Gastroesophageal sphincter (tissue), 4 donors: ENCODE measurements around the gene UCN. TPM values are rescaled to one million over a fixed set of nuclear protein-coding genes. Genes with fewer than 3 reads are reported as not detected.

Source experiments
- ATAC-seq: fragments of 150-250 bp; one replicate; pipeline ENCODE4 v1.9.1; 2016; ENCODE audit warnings: mild to moderate bottlenecking, moderate library complexity
- H3K27ac ChIP-seq, 4 donors: fragments of 200-600 bp; sonication (generic) in 3 of 4; 1 replicate in 3 of 4; 2 replicates in 1 of 4; pipeline ENCODE4 v1.5.1; 2016 to 2019
- H3K27me3 ChIP-seq: fragments of 200-600 bp; sonication (generic); one replicate; pipeline ENCODE4 v1.5.1; 2019
- H3K36me3 ChIP-seq, 2 donors: fragments of 200-600 bp; sonication (generic); one replicate each; pipeline ENCODE4 v1.5.1; 2019; ENCODE audit warnings: control low read depth in 1 of 2
- H3K4me1 ChIP-seq, 3 donors: fragments of 200-600 bp; sonication (generic); 1 replicate in 2 of 3; 2 replicates in 1 of 3; pipeline ENCODE4 v1.5.1; 2016 to 2019; ENCODE audit warnings: control low read depth in 2 of 3
- H3K4me3 ChIP-seq, 2 donors: fragments of 200-600 bp; sonication (generic); one replicate each; pipeline ENCODE4 v1.5.1; 2019; ENCODE audit warnings: mild to moderate bottlenecking in 1 of 2, moderate library complexity in 1 of 2
- H3K9me3 ChIP-seq, 3 donors: fragments of 200-600 bp; sonication (generic); one replicate each; pipeline ENCODE4 v1.5.1; 2017 to 2019; ENCODE audit warnings: control low read depth in 2 of 3
- EP300 ChIP-seq: sonication (generic); formaldehyde crosslinking; IDR thresholded peaks from one replicate; pipeline ENCODE4 v1.6.1; 2017; ENCODE audit warnings: antibody characterized with exemption, mild to moderate bottlenecking
- POLR2A ChIP-seq, 2 donors: fragments of 450-650 bp; IDR thresholded peaks; one replicate each; pipeline ENCODE4 v1.6.1; 2017; ENCODE audit warnings: antibody characterized with exemption in 2 of 2, mild to moderate bottlenecking in 2 of 2, moderate library complexity in 1 of 2
- POLR2AphosphoS5 ChIP-seq: sonication (generic); formaldehyde crosslinking; IDR thresholded peaks from one replicate; pipeline ENCODE4 v1.6.1; 2017; ENCODE audit warnings: antibody characterized with exemption
- WGBS, 2 donors: methylation state at CpG; one replicate each; pipeline ENCODE4 v1.1.5; 2018; ENCODE audit warnings: low coverage in 1 of 2; 5-methylcytosine and 5-hydroxymethylcytosine counted together
- total RNA-seq, 4 donors: library from RNA; depleted of rRNA; stranded (reverse); fragments of >200 nt; gene quantifications; one replicate each; pipeline ENCODE4 v1.1.0, GENCODE V29; 2016
- TF ChIP-seq, protein P1 (sequence below), 4 experiments: fragments of 200-600 bp in 2 of 4; fragments of 450-650 bp in 2 of 4; sonication (generic) in 1 of 4; IDR thresholded peaks; one replicate each; pipeline ENCODE4 v1.5.1; 2017 to 2019; ENCODE audit warnings: antibody characterized with exemption in 4 of 4, mild to moderate bottlenecking in 2 of 4, moderate library complexity in 2 of 4

The UCN gene
- total RNA-seq, 4 donors from 2014 or later: 0.67 to 5.0 (median 2.0) TPM

DNA sequence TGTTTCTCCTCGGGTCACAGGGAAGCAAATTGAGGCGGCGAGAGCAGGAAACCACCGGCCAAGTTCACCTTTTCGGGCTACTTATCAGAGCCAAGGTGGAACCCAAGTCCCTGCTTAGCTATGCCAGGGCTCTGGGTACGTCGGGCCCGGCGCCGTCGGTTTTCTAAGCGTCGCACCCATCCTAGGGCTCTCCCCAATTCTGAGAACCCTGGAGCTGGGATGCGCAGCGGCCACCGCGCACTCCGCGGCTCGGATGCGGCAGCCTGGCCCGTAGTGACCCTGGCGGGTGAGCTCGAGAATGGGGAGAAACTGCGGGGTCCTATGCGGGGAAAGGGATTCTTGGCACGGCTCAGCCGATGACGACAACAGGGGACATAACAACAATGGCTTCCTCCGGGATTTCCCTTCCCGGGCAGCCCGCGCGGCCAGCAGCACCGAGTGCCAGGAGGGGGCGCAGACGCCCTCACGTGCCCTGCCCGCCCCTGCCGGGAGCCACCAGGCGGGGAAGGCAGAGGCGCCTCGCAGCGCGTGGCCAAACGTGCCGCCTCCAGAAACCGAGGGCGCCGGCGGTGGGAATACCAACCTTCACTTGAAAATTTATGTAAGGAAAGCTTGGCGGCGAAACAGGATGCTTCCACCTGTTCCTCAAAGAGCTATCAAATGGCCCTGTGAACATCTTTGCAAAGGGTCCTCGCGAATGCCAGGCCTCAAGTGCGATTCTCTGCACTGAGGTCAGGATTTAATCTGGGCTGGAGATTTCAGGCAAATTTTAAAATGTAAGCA lies 43.3 kb downstream of the UCN start:
- Histone ChIP-seq H3K4me1 (peaks cover 0 to 42% (median 34%) of the 10 kb centered on the region in 3 donors), H3K36me3 (no peaks in the 10 kb centered on the region), H3K9me3 (no peaks in the 10 kb centered on the region), H3K4me3 (peak overlapping the region in 1 of 2 donors; percentile 55), H3K27me3 (peaks cover 100% of the 10 kb centered on the region), H3K27ac (no peak overlapping the region)
- WGBS, 2 donors: 36% methylated on average over 3 of the region's 56 CpGs; no CpG with 5 or more reads in 1 of the 2 donors
- peak; percentile 64 for ATAC-seq
- TF ChIP-seq POLR2AphosphoS5: no peak
- TF ChIP-seq, protein P1, sequence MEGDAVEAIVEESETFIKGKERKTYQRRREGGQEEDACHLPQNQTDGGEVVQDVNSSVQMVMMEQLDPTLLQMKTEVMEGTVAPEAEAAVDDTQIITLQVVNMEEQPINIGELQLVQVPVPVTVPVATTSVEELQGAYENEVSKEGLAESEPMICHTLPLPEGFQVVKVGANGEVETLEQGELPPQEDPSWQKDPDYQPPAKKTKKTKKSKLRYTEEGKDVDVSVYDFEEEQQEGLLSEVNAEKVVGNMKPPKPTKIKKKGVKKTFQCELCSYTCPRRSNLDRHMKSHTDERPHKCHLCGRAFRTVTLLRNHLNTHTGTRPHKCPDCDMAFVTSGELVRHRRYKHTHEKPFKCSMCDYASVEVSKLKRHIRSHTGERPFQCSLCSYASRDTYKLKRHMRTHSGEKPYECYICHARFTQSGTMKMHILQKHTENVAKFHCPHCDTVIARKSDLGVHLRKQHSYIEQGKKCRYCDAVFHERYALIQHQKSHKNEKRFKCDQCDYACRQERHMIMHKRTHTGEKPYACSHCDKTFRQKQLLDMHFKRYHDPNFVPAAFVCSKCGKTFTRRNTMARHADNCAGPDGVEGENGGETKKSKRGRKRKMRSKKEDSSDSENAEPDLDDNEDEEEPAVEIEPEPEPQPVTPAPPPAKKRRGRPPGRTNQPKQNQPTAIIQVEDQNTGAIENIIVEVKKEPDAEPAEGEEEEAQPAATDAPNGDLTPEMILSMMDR (IDR thresholded peaks at IDR 0.05): peak in 3 of 4 experiments; percentile 26 to 57 (median 45)

GRCh38 chr2:27264253-27264752 lies 43.9 kb downstream of the UCN start:
- Histone ChIP-seq H3K9me3 (no peaks in the 10 kb centered on the region), H3K27ac (no peak overlapping the region), H3K27me3 (peaks cover 100% of the 10 kb centered on the region), H3K4me3 (peak overlapping the region in 1 of 2 donors; percentile 55), H3K4me1 (peaks cover 0 to 42% (median 34%) of the 10 kb centered on the region in 3 donors), H3K36me3 (no peaks in the 10 kb centered on the region)
- 0 to 1% methylated on average over 11 to 15 of the region's 38 CpGs for WGBS, 2 donors
- TF ChIP-seq POLR2A (IDR thresholded peaks at IDR 0.05) (no peak), EP300 (no peak)
- TF ChIP-seq, protein P1 (IDR thresholded peaks at IDR 0.05): no peak
- no peak for ATAC-seq

- Histone ChIP-seq H3K27me3 (peaks cover 100% of the 10 kb centered on the region), H3K27ac (no peak overlapping the region), H3K36me3 (no peaks in the 10 kb centered on the region), H3K4me3 (peak overlapping the region; percentile 7 to 55), H3K9me3 (no peaks in the 10 kb centered on the region), H3K4me1 (peaks cover 0 to 42% (median 34%) of the 10 kb centered on the region in 3 donors)
- TF ChIP-seq, protein P1 (IDR thresholded peaks at IDR 0.05): no peak
- TF ChIP-seq EP300 (no peak), POLR2AphosphoS5 (no peak), POLR2A (IDR thresholded peaks at IDR 0.05) (no peak)
- WGBS, 2 donors: 2% methylated on average over 10 of the region's 46 CpGs; no CpG with 5 or more reads in 1 of the 2 donors
- no peak for ATAC-seq
Measured at GRCh38 chr2:27263287-27264252, 44.7 kb downstream of the UCN start.

GRCh38 chr2:27262379-27263286 lies 45.6 kb downstream of the UCN start, which contains the start of gene SLC30A3:
Gene SLC30A3, minus strand, starts transcription at chr2:27263047. Its CDS starts 141 bp downstream, at chr2:27262906.
- no peak for TF ChIP-seq EP300
- no peak for TF ChIP-seq POLR2A (IDR thresholded peaks at IDR 0.05)
- no peak for TF ChIP-seq POLR2AphosphoS5
- TF ChIP-seq, protein P1 (IDR thresholded peaks at IDR 0.05): no peak
- WGBS, 2 donors: no CpG with 5 or more reads among the region's 96 CpGs

More at GRCh38 chr2:27262379-27263286, 45.6 kb downstream of the UCN start, which contains the start of gene SLC30A3:
- peak within 1 kb of the TSS; percentile 7 to 55 for H3K4me3 ChIP-seq
- H3K27ac ChIP-seq: no peak within 1 kb of the TSS
- H3K27me3 ChIP-seq: peaks cover 100% of the 10 kb centered on the region
- peaks cover 0 to 42% (median 34%) of the 10 kb centered on the region in 3 donors for H3K4me1 ChIP-seq
- ATAC-seq: peak; percentile 38
- no peaks in the 10 kb centered on the region for H3K36me3 ChIP-seq
- H3K9me3 ChIP-seq: no peaks in the 10 kb centered on the region
